Endothelial cell of umbilical vein (primary cell): Measurements from ENCODE around the gene C22orf23. TPM values are rescaled to one million over a fixed set of nuclear protein-coding genes. Genes with fewer than 3 reads are reported as not detected.

Experiments
- BruUV-seq: library from RNA; stranded (reverse); fragments of 400-500 nt; replicated peaks from 2 replicates; lab custom pipeline; 2021; lab: Mats Ljungman, UMichigan
- CTCF ChIA-PET: fragments of 300-600, 350-600 bp; sonication (Branson Sonifier 250); formaldehyde crosslinking; loops from one replicate; lab custom pipeline; 2021; ENCODE audit warnings: antibody characterized with exemption, inconsistent platforms; lab: Charles Lee
- POLR2A ChIA-PET: fragments of 300-600, 350-600 bp; sonication (Branson Sonifier 250); formaldehyde crosslinking; loops from one replicate; lab custom pipeline; 2021; ENCODE audit warnings: antibody characterized with exemption, inconsistent platforms; lab: Charles Lee
- DNase-seq: peaks from one replicate; pipeline ENCODE4 v3.0.0-alpha.2; 2011; ENCODE audit warnings: low read depth, low spot score
- FAIRE-seq: peaks from 2 replicates; lab custom pipeline; 2011; peaks lifted over from hg19 to GRCh38; lab: Jason Lieb, UNC
- H2AFZ ChIP-seq: 2 replicates; pipeline ENCODE4 v1.6.0; 2012; ENCODE audit warnings: low read depth, low read length, control low read depth, inconsistent platforms
- H3K27ac ChIP-seq: 2 replicates; pipeline ENCODE4 v1.5.1; 2011; ENCODE audit warnings: low read depth, mild to moderate bottlenecking, control low read depth, low read length, moderate library complexity; ENCODE audit not compliant: insufficient read depth
- H3K27me3 ChIP-seq, 2 experiments: 2 replicates each; pipeline versions ENCODE4 v1.6.0 to v1.6.1; 2011; ENCODE audit warnings: low read length in 2 of 2, mixed read lengths in 1 of 2; ENCODE audit not compliant: control insufficient read depth in 2 of 2, insufficient read depth in 2 of 2
- H3K36me3 ChIP-seq, 2 experiments: 2 replicates in 1 of 2; 3 replicates in 1 of 2; pipeline ENCODE4 v1.5.1; 2011; ENCODE audit warnings: low read length in 2 of 2, mild to moderate bottlenecking in 1 of 2, moderate library complexity in 1 of 2; ENCODE audit not compliant: control insufficient read depth in 2 of 2, insufficient read depth in 2 of 2; ENCODE audit errors: extremely low read depth in 1 of 2
- H3K4me1 ChIP-seq: 3 replicates; pipeline ENCODE4 v1.5.1; 2011; ENCODE audit warnings: mild to moderate bottlenecking, low read length; ENCODE audit not compliant: control insufficient read depth, insufficient read depth; ENCODE audit errors: extremely low read depth
- H3K4me2 ChIP-seq: 2 replicates; pipeline ENCODE4 v1.6.1; 2011; ENCODE audit warnings: low read length, control low read depth, mixed read lengths; ENCODE audit not compliant: insufficient read depth
- H3K4me3 ChIP-seq, 3 experiments: fragments of 200-600 bp in 1 of 3; sonication (generic), shearing (Covaris generic) in 1 of 3; replicated peaks in 1 of 3; 2 replicates each; pipeline ENCODE4 v1.5.1; 2011 to 2016; ENCODE audit warnings: control low read depth in 3 of 3, low read length in 3 of 3, mild to moderate bottlenecking in 2 of 3, inconsistent platforms in 1 of 3, low read depth in 1 of 3, moderate library complexity in 1 of 3; ENCODE audit not compliant: insufficient read depth in 1 of 3
- H3K79me2 ChIP-seq: 2 replicates; pipeline ENCODE4 v1.6.0; 2012; ENCODE audit warnings: low read length, inconsistent platforms; ENCODE audit not compliant: control insufficient read depth, insufficient read depth
- H3K9ac ChIP-seq: replicated peaks from 2 replicates; pipeline ENCODE3; 2011; ENCODE audit warnings: low read length, control low read depth; ENCODE audit not compliant: insufficient read depth; ENCODE audit errors: extremely low read depth
- H3K9me1 ChIP-seq: replicated peaks from 3 replicates; pipeline ENCODE4 v1.6.0; 2011; ENCODE audit warnings: mild to moderate bottlenecking, low read length; ENCODE audit not compliant: control insufficient read depth, insufficient read depth; ENCODE audit errors: extremely low read depth
- H3K9me3 ChIP-seq: replicated peaks from 2 replicates; pipeline ENCODE4 v1.5.1; 2012; ENCODE audit warnings: low read length, inconsistent platforms; ENCODE audit not compliant: control insufficient read depth, insufficient read depth
- H4K20me1 ChIP-seq: replicated peaks from 2 replicates; pipeline ENCODE3; 2011; ENCODE audit warnings: mild to moderate bottlenecking, low read length; ENCODE audit not compliant: control insufficient read depth, insufficient read depth; ENCODE audit errors: extremely low read depth
- EZH2 ChIP-seq: IDR thresholded peaks from 2 replicates; pipeline ENCODE4 v1.6.1; 2012; ENCODE audit warnings: borderline replicate concordance, low read depth, mild to moderate bottlenecking, moderate library complexity, low read length, inconsistent platforms; ENCODE audit not compliant: severe bottlenecking
- FOS ChIP-seq: IDR thresholded peaks from 2 replicates; pipeline ENCODE4 v1.6.1; 2011; ENCODE audit warnings: mild to moderate bottlenecking, low read length, moderate library complexity, borderline replicate concordance; ENCODE audit not compliant: insufficient read depth
- GATA2 ChIP-seq: IDR thresholded peaks from 2 replicates; pipeline ENCODE4 v1.7.0; 2011; ENCODE audit warnings: low read depth, mild to moderate bottlenecking, moderate library complexity, mixed read lengths, low read length; ENCODE audit not compliant: insufficient read length, insufficient read depth
- JUN ChIP-seq: IDR thresholded peaks from 2 replicates; pipeline ENCODE4 v1.6.1; 2011; ENCODE audit warnings: borderline replicate concordance, low read depth; ENCODE audit not compliant: insufficient read length, insufficient read depth
- MYC ChIP-seq: IDR thresholded peaks from one replicate; pipeline ENCODE4 v1.6.1; 2011; ENCODE audit warnings: mild to moderate bottlenecking, low read depth, low read length
- POLR2A ChIP-seq: IDR thresholded peaks from 2 replicates; pipeline ENCODE4 v1.6.1; 2012; ENCODE audit warnings: low read depth, mild to moderate bottlenecking, control low read depth, low read length
- POLR2AphosphoS5 ChIP-seq: IDR thresholded peaks from 2 replicates; pipeline ENCODE4 v1.6.1; 2012; ENCODE audit warnings: low read depth, mild to moderate bottlenecking, control low read depth, low read length, moderate library complexity; ENCODE audit not compliant: insufficient read depth
- dilution Hi-C: fragments of 300-500 bp; cut with MboI; formaldehyde crosslinking; loops from one replicate; pipeline ENCODE4 v1.15.0; 2019; ENCODE audit warnings: low sequenced_read_pairs; ENCODE audit not compliant: extremely low pct_ligation_motif_present
- intact Hi-C: fragments of 100-400 bp; cut with micrococcal nuclease; formaldehyde crosslinking; loops from one replicate; pipeline ENCODE4 v1.10.0; 2022
- polyA plus RNA-seq, 4 experiments: library from polyadenylated mRNA; depleted of rRNA in 3 of 4; stranded (reverse) in 3 of 4; unstranded in 1 of 4; fragments of >200 nt; gene quantifications; 2 replicates each; pipeline versions ENCODE4 v1.2.1 to v1.2.3, GENCODE V29; 2011 to 2012; ENCODE audit warnings: missing spikeins in 1 of 4
- total RNA-seq: library from RNA; stranded (reverse); gene quantifications from 2 replicates; pipeline ENCODE4 v1.2.3, GENCODE V29; 2021
- TF ChIP-seq, protein P1 (sequence below): IDR thresholded peaks from 2 replicates; pipeline ENCODE4 v1.6.1; 2011; ENCODE audit not compliant: insufficient read depth, insufficient read length
- TF ChIP-seq, protein P2 (sequence below), 2 donors: IDR thresholded peaks; 1 replicate in 1 of 2; 2 replicates in 1 of 2; pipeline ENCODE4 v1.5.1; 2011; ENCODE audit warnings: low read length in 2 of 2, mild to moderate bottlenecking in 2 of 2, moderate library complexity in 2 of 2, control low read depth in 1 of 2, inconsistent platforms in 1 of 2, low read depth in 1 of 2; ENCODE audit not compliant: insufficient read depth in 1 of 2; ENCODE audit errors: extremely low read depth in 1 of 2

Gene C22orf23
- total and polyA plus RNA-seq, 2 donors (not counting 3 experiments of a cell fraction or from before 2014, with no cell fraction given): 0.23 to 0.44 TPM

DNA sequence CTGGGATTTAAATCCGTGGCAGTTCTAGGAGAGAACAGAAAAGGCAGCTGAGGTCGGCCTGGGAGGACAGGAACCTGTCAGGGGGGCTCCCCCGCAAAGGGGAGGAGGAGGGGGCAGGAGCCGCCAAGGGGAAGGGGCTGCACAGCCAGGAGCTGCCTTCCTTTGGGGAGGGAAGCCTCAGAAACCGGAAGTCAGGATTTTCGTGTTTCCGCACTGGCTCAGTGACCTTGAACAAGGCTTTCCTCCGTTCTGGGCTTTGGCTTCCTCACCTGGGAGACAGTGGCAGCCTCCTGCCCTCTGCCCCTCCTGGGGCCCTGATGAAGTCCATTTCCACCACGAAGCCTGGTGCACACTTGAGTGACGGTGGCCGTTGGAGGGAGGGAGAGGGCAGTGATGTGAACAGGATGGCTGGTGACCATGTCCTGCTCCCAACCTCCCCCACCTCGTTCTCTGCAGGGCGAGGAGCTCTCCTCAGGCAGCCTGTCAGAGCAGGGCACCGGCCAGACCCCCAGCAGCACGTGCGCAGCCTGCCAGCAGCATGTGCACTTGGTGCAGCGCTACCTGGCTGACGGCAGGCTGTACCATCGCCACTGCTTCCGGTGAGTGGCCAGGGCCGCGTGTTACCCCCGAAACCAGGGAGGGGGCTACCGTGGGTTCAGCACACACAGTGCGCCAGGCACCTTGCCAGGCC, 34.7 kb downstream of the C22orf23 start:
- Histone ChIP-seq H3K4me1 (no peaks in the 10 kb centered on the region), H3K9ac (no peak overlapping the region), H3K9me1 (no peaks in the 10 kb centered on the region), H3K4me2 (no peak overlapping the region), H3K79me2 (no peaks in the 10 kb centered on the region), H3K27ac (no peak overlapping the region), H3K36me3 (peaks cover 2 to 31% of the 10 kb centered on the region in 2 experiments), H4K20me1 (no peaks in the 10 kb centered on the region), H3K4me3 (no peak overlapping the region), H2AFZ (no peak overlapping the region), H3K9me3 (no peaks in the 10 kb centered on the region), H3K27me3 (no peaks in the 10 kb centered on the region)
- no peak for FAIRE-seq
- DNase-seq: no peak
- ChIA-PET POLR2A (interaction anchor here (0.7 kb wide), 1 partner anchor 23 kb away, joined by 6 read pairs; no protein-coding TSS in a partner anchor), CTCF (interaction anchor here (1.2 to 1.6 kb wide), 2 partner anchors 46 to 101 kb away, joined by 3 to 4 read pairs; no protein-coding TSS in a partner anchor)
- TF ChIP-seq JUN: no peak
- no TSS peak for BruUV-seq
- intact Hi-C loops (no loop called here), dilution Hi-C loops (no loop called here)

DNA sequence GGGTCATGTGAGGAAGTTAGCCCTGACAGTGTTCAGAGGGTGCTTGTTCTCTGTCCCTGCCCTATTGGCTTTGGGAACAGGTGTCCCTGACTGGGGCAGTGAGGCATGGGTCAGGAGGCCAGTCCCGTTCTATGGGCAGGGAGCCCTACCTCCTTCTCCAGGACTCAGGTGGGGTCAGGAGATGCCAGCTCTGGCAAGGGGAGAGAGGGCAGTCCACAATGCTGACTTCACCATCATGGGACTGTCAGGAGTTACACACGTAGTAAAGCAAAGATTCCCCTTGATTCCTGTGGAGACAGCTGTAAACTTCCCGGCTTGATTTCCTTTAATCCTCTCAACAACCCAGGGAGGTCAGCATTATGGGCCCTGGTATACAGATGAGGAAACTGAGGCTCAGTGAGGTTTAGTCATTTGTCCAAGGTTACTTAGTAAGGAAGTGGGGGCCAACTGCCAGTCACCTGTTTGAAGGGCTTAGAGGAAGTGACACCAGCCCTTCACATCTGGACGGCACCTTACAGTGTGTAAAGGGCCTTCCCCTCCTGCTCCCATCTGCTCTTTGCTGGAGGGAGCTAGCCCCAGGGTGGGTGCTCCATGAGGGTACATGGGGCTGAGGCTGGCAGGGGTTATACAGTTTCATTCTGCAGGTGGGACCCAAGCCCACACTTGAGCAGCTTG, 35.4 kb downstream of the C22orf23 start:
- H3K4me2 ChIP-seq: no peak overlapping the region
- intact Hi-C loops: no loop called here

More for the DNA sequence above, 35.4 kb downstream of the C22orf23 start:
- FAIRE-seq (no peak), DNase-seq (no peak)
- Histone ChIP-seq H2AFZ (no peak overlapping the region), H3K9me1 (no peaks in the 10 kb centered on the region), H3K27ac (no peak overlapping the region), H3K9me3 (no peaks in the 10 kb centered on the region), H3K4me1 (no peaks in the 10 kb centered on the region), H4K20me1 (no peaks in the 10 kb centered on the region), H3K4me3 (no peak overlapping the region), H3K9ac (no peak overlapping the region), H3K36me3 (peaks cover 2 to 34% of the 10 kb centered on the region in 2 experiments), H3K27me3 (no peaks in the 10 kb centered on the region), H3K79me2 (no peaks in the 10 kb centered on the region)
- dilution Hi-C loops: no loop called here
- ChIA-PET CTCF (interaction anchor here (1.2 to 1.6 kb wide), 2 partner anchors 47 to 100 kb away, joined by 3 to 4 read pairs; no protein-coding TSS in a partner anchor), POLR2A (no interaction called here)
- BruUV-seq: no TSS peak
- TF ChIP-seq JUN (no peak), POLR2AphosphoS5 (no peak), POLR2A (no peak), MYC (no peak), FOS (no peak), GATA2 (no peak), EZH2 (no peak)
- TF ChIP-seq, protein P1, sequence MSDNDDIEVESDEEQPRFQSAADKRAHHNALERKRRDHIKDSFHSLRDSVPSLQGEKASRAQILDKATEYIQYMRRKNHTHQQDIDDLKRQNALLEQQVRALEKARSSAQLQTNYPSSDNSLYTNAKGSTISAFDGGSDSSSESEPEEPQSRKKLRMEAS: no peak
- TF ChIP-seq, protein P2, sequence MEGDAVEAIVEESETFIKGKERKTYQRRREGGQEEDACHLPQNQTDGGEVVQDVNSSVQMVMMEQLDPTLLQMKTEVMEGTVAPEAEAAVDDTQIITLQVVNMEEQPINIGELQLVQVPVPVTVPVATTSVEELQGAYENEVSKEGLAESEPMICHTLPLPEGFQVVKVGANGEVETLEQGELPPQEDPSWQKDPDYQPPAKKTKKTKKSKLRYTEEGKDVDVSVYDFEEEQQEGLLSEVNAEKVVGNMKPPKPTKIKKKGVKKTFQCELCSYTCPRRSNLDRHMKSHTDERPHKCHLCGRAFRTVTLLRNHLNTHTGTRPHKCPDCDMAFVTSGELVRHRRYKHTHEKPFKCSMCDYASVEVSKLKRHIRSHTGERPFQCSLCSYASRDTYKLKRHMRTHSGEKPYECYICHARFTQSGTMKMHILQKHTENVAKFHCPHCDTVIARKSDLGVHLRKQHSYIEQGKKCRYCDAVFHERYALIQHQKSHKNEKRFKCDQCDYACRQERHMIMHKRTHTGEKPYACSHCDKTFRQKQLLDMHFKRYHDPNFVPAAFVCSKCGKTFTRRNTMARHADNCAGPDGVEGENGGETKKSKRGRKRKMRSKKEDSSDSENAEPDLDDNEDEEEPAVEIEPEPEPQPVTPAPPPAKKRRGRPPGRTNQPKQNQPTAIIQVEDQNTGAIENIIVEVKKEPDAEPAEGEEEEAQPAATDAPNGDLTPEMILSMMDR (IDR thresholded peaks at IDR 0.05; ENCODE audit: extremely low read depth in 1 of 2, insufficient read depth in 1 of 2, low read depth in 1 of 2, low read length in 2 of 2): no peak
